GM23248 (cell line): ENCODE measurements around the gene ACSF3.

Source experiments
- EZH2 ChIP-seq: fragments of 200-600 bp; sonication (generic); IDR thresholded peaks from 2 replicates; pipeline ENCODE4 v1.6.1; 2018; ENCODE audit warnings: antibody characterized with exemption, mild to moderate bottlenecking; ENCODE audit not compliant: insufficient read depth, poor library complexity, severe bottlenecking
- EZH2phosphoT487 ChIP-seq: fragments of 200-600 bp; sonication (generic); IDR thresholded peaks from 2 replicates; pipeline ENCODE4 v1.6.1; 2018; ENCODE audit warnings: antibody characterized with exemption, moderate library complexity, mild to moderate bottlenecking, low read depth; ENCODE audit not compliant: insufficient read depth

DNA sequence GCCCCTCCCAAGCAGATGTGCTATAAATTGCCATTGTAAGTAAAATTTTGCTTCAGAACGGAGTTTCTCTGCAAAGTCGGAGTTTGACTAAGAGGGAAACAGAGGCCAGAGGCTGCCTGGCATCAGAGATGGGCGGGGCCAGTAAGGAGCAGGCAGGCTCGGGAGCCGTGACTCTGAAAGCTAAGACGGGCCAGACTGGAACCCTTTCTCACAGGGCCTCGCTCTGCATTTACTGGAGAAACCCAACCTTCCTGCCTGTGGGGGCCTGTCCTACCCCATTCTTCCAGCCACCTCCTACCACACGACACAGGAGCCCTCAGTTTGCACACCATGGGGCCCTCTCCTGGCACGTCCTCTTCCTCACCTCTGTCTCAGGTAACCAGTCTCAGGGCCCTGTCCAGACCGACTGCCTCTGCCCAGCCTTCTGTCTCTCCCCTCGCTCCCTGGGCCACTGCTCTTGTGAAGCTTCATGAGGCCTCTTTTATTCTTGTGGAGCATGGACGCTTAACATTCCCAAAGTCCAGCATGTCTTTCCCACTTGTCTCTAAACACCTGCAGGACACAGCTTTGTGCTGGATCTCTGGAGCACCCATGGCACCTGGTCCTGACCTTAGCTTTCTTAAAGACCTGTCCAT is 48.4 kb upstream of the ACSF3 start:
- TF ChIP-seq EZH2 (no peak), EZH2phosphoT487 (no peak)
